Measurements from ENCODE around the gene ENPP3. TPM values are rescaled to one million over a fixed set of nuclear protein-coding genes. Genes with fewer than 3 reads are reported as not detected.

The ENPP3 gene
- total RNA-seq, 1 donor from 2014 or later, result 0.09 TPM

DNA sequence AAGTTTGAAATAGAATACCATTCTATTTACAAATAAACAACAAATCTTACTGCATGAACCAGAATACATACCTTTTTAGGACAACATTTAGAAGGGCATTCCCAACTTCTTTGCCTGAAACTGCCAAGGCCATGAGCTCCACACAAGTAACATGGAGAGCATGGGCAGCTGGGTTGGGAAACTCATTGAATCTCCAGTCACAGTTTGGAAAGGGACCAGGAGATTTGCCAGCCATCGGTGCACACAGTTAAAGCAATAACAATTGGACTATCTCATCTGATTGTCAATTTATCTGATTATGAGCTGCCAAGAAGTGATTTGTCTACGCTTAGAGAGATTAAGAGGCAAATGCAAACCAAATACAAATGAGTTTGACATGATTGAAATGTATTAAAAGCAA, 44.2 kb upstream of the ENPP3 start:
- no peaks in the 10 kb centered on the region for H3K27me3 Mint-ChIP-seq (ENCODE audit: insufficient read depth, low read depth)
- no peaks in the 10 kb centered on the region for H3K9me3 Mint-ChIP-seq
- no peak for DNase-seq (ENCODE audit: low spot score)
- TF ChIP-seq CTCF (IDR thresholded peaks at IDR 0.05) (no peak), EZH2 (IDR thresholded peaks at IDR 0.05) (no peak), EZH2phosphoT487 (IDR thresholded peaks at IDR 0.05) (no peak)
- Histone ChIP-seq H3K27ac (no peak overlapping the region), H3K4me1 (no peaks in the 10 kb centered on the region), H4K20me1 (ENCODE audit: low read depth) (no peaks in the 10 kb centered on the region), H3K27me3 (no peaks in the 10 kb centered on the region), H3K9me3 (ENCODE audit: low read depth) (no peaks in the 10 kb centered on the region), H3K4me2 (no peak overlapping the region), H3F3A (ENCODE audit: low read depth) (no peaks in the 10 kb centered on the region), H3K79me2 (ENCODE audit: low read depth) (no peaks in the 10 kb centered on the region), H2AFZ (replicated peaks) (no peak overlapping the region), H3K36me3 (peaks cover 7% of the 10 kb centered on the region), H3K4me3 (no peak overlapping the region), H3K9ac (no peak overlapping the region)
- no peak overlapping the region for H3K27ac Mint-ChIP-seq
- no peaks in the 10 kb centered on the region for H3K4me1 Mint-ChIP-seq
- no peak overlapping the region for H3K4me3 Mint-ChIP-seq
- peaks cover 32% of the 10 kb centered on the region for H3K36me3 Mint-ChIP-seq

DNA sequence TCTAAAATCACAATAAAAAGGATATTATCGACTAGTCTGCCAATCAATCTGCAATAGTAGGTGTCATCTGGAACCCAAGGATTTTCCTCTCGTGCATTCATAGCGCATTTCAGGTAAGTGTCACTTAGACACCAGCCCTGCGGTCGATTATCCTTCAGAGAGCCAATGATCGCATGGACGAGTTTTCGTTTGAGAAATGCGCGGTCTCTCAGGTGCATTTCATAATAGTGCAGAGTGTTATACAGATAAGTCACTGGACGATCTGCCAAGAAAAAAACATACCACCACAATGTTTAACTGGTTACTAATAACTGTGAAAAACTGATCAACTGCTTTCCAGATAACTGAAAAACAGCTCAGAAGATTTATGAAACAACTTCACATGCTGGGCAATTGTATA, 43.0 kb upstream of the ENPP3 start:
- Mint-ChIP-seq H3K27ac (no peak overlapping the region), H3K36me3 (peaks cover 30% of the 10 kb centered on the region), H3K4me3 (no peak overlapping the region), H3K4me1 (no peaks in the 10 kb centered on the region), H3K27me3 (ENCODE audit: insufficient read depth, low read depth) (no peaks in the 10 kb centered on the region), H3K9me3 (no peaks in the 10 kb centered on the region)
- no peak overlapping the region for H3K27ac ChIP-seq
- no peaks in the 10 kb centered on the region for H3K27me3 ChIP-seq
- no peaks in the 10 kb centered on the region for H3K9me3 ChIP-seq (ENCODE audit: low read depth)
- TF ChIP-seq CTCF (IDR thresholded peaks at IDR 0.05), result no peak
- DNase-seq (ENCODE audit: low spot score), result no peak
- peaks cover 7% of the 10 kb centered on the region for H3K36me3 ChIP-seq
- H3K79me2 ChIP-seq (ENCODE audit: low read depth), result no peaks in the 10 kb centered on the region
- H3K4me3 ChIP-seq, result no peak overlapping the region
- no peaks in the 10 kb centered on the region for H3K4me1 ChIP-seq
- H2AFZ ChIP-seq (replicated peaks), result no peak overlapping the region
- no peaks in the 10 kb centered on the region for H3F3A ChIP-seq (ENCODE audit: low read depth)
- no peak overlapping the region for H3K9ac ChIP-seq
- H3K4me2 ChIP-seq, result no peak overlapping the region
- H4K20me1 ChIP-seq (ENCODE audit: low read depth), result no peaks in the 10 kb centered on the region

GRCh38 chr6:131597446-131597845, 39.7 kb upstream of the ENPP3 start:
- no peaks in the 10 kb centered on the region for H4K20me1 ChIP-seq (ENCODE audit: low read depth)
- Mint-ChIP-seq H3K9me3 (no peaks in the 10 kb centered on the region), H3K4me3 (no peak overlapping the region), H3K27ac (no peak overlapping the region), H3K36me3 (peaks cover 23% of the 10 kb centered on the region), H3K27me3 (ENCODE audit: insufficient read depth, low read depth) (no peaks in the 10 kb centered on the region), H3K4me1 (no peaks in the 10 kb centered on the region)
- H3K4me3 ChIP-seq, result no peak overlapping the region
- no peaks in the 10 kb centered on the region for H3K9me3 ChIP-seq (ENCODE audit: low read depth)
- H3F3A ChIP-seq (ENCODE audit: low read depth), result no peaks in the 10 kb centered on the region
- no peak overlapping the region for H3K9ac ChIP-seq
- TF ChIP-seq CTCF (IDR thresholded peaks at IDR 0.05), result peak; percentile 43
- no peak for TF ChIP-seq EZH2phosphoT487 (IDR thresholded peaks at IDR 0.05)
- no peak for DNase-seq (ENCODE audit: low spot score)
- no peak overlapping the region for H2AFZ ChIP-seq (replicated peaks)
- peaks cover 17% of the 10 kb centered on the region for H3K36me3 ChIP-seq
- H3K79me2 ChIP-seq (ENCODE audit: low read depth), result no peaks in the 10 kb centered on the region
- H3K4me1 ChIP-seq, result no peaks in the 10 kb centered on the region
- no peaks in the 10 kb centered on the region for H3K27me3 ChIP-seq
- H3K4me2 ChIP-seq, result no peak overlapping the region
- no peak overlapping the region for H3K27ac ChIP-seq

GRCh38 chr6:131600716-131601115, 36.4 kb upstream of the ENPP3 start:
- DNase-seq (ENCODE audit: low spot score), result no peak
- peaks cover 8% of the 10 kb centered on the region for H3K36me3 Mint-ChIP-seq
- H3F3A ChIP-seq (ENCODE audit: low read depth), result no peaks in the 10 kb centered on the region
- no peaks in the 10 kb centered on the region for H3K79me2 ChIP-seq (ENCODE audit: low read depth)
- H2AFZ ChIP-seq (replicated peaks), result no peak overlapping the region
- no peak overlapping the region for H3K9ac ChIP-seq
- no peak for TF ChIP-seq EZH2 (IDR thresholded peaks at IDR 0.05)
- no peak for TF ChIP-seq EZH2phosphoT487 (IDR thresholded peaks at IDR 0.05)
- no peak for TF ChIP-seq CTCF (IDR thresholded peaks at IDR 0.05)
- no peaks in the 10 kb centered on the region for H3K27me3 ChIP-seq
- no peak overlapping the region for H3K27ac ChIP-seq
- H3K4me1 Mint-ChIP-seq, result no peaks in the 10 kb centered on the region
- peaks cover 19% of the 10 kb centered on the region for H3K36me3 ChIP-seq
- no peaks in the 10 kb centered on the region for H3K9me3 ChIP-seq (ENCODE audit: low read depth)
- H3K4me2 ChIP-seq, result no peak overlapping the region
- H3K9me3 Mint-ChIP-seq, result no peaks in the 10 kb centered on the region
- H3K4me1 ChIP-seq, result no peaks in the 10 kb centered on the region
- H3K27ac Mint-ChIP-seq, result no peak overlapping the region
- no peaks in the 10 kb centered on the region for H4K20me1 ChIP-seq (ENCODE audit: low read depth)
- H3K27me3 Mint-ChIP-seq (ENCODE audit: insufficient read depth, low read depth), result no peaks in the 10 kb centered on the region
- H3K4me3 Mint-ChIP-seq, result no peak overlapping the region
- H3K4me3 ChIP-seq, result no peak overlapping the region

All from neural progenitor cell (in vitro differentiated cells).